ENCODE results near the gene TRABD2B. TPM values are rescaled to one million over a fixed set of nuclear protein-coding genes. Genes with fewer than 3 reads are reported as not detected.

TRABD2B gene
- total RNA-seq, 1 experiment from 2014 or later, result not detected

- CTCF ChIA-PET, result no interaction called here
- no peak for DNase-seq (ENCODE audit: low spot score)
Observed at GRCh38 chr1:47751996-47752451, 245.2 kb downstream of the TRABD2B start.

GRCh38 chr1:47751193-47751592, 246.0 kb downstream of the TRABD2B start:
- intact Hi-C loops (cut with micrococcal nuclease; ENCODE audit: unreplicated experiment), result no loop called here
- Histone ChIP-seq H3K27me3 (replicated peaks; ENCODE audit: insufficient read depth, low read depth, low read length, poor library complexity) (no peaks in the 10 kb centered on the region), H3K9me3 (ENCODE audit: low read depth, low read length, poor library complexity, severe bottlenecking) (no peaks in the 10 kb centered on the region), H3K27ac (ENCODE audit: low read depth, low read length, poor library complexity, severe bottlenecking) (no peak overlapping the region), H3K4me3 (ENCODE audit: low read depth, low read length, poor library complexity, severe bottlenecking) (no peak overlapping the region), H3K36me3 (ENCODE audit: insufficient read depth, low read length, poor library complexity, severe bottlenecking) (no peaks in the 10 kb centered on the region), H3K4me1 (ENCODE audit: insufficient read depth, low read length, poor library complexity, severe bottlenecking) (no peaks in the 10 kb centered on the region)
- peak; percentile 49 for DNase-seq (ENCODE audit: low spot score)
- BruUV-seq (replicated peaks), result no TSS peak
- CTCF ChIA-PET, result no interaction called here
- TF ChIP-seq EZH2 (IDR thresholded peaks at IDR 0.05; ENCODE audit: borderline replicate concordance, low read depth, low read length, poor library complexity, severe bottlenecking) (no peak), CTCF (conservative IDR thresholded peaks at IDR 0.05; ENCODE audit: low read depth, low read length) (no peak)
- POLR2A ChIA-PET (ENCODE audit: low non-redundant PET), result no interaction called here

More at GRCh38 chr1:47751996-47752451, 245.2 kb downstream of the TRABD2B start:
- Histone ChIP-seq H3K9me3 (ENCODE audit: low read depth, low read length, poor library complexity, severe bottlenecking) (no peaks in the 10 kb centered on the region), H3K36me3 (ENCODE audit: insufficient read depth, low read length, poor library complexity, severe bottlenecking) (no peaks in the 10 kb centered on the region), H3K27ac (ENCODE audit: low read depth, low read length, poor library complexity, severe bottlenecking) (no peak overlapping the region), H3K27me3 (replicated peaks; ENCODE audit: insufficient read depth, low read depth, low read length, poor library complexity) (no peaks in the 10 kb centered on the region), H3K4me1 (ENCODE audit: insufficient read depth, low read length, poor library complexity, severe bottlenecking) (no peaks in the 10 kb centered on the region), H3K4me3 (ENCODE audit: low read depth, low read length, poor library complexity, severe bottlenecking) (no peak overlapping the region)
- intact Hi-C loops (cut with micrococcal nuclease; ENCODE audit: unreplicated experiment), result no loop called here
- TF ChIP-seq CTCF (conservative IDR thresholded peaks at IDR 0.05; ENCODE audit: low read depth, low read length) (no peak), EZH2 (IDR thresholded peaks at IDR 0.05; ENCODE audit: borderline replicate concordance, low read depth, low read length, poor library complexity, severe bottlenecking) (no peak)
- BruUV-seq (replicated peaks), result no TSS peak
- POLR2A ChIA-PET (ENCODE audit: low non-redundant PET), result no interaction called here

- H3K9me3 ChIP-seq (ENCODE audit: low read depth, low read length, poor library complexity, severe bottlenecking), result no peaks in the 10 kb centered on the region
- H3K27ac ChIP-seq (ENCODE audit: low read depth, low read length, poor library complexity, severe bottlenecking), result no peak overlapping the region
- no peaks in the 10 kb centered on the region for H3K36me3 ChIP-seq (ENCODE audit: insufficient read depth, low read length, poor library complexity, severe bottlenecking)
- no peaks in the 10 kb centered on the region for H3K4me1 ChIP-seq (ENCODE audit: insufficient read depth, low read length, poor library complexity, severe bottlenecking)
- CTCF ChIA-PET, result no interaction called here
- TF ChIP-seq EZH2 (IDR thresholded peaks at IDR 0.05; ENCODE audit: borderline replicate concordance, low read depth, low read length, poor library complexity, severe bottlenecking) (no peak), CTCF (conservative IDR thresholded peaks at IDR 0.05; ENCODE audit: low read depth, low read length) (no peak)
- no TSS peak for BruUV-seq (replicated peaks)
- no peak for DNase-seq (ENCODE audit: low spot score)
- H3K4me3 ChIP-seq (ENCODE audit: low read depth, low read length, poor library complexity, severe bottlenecking), result no peak overlapping the region
- POLR2A ChIA-PET (ENCODE audit: low non-redundant PET), result no interaction called here
- peaks cover 5% of the 10 kb centered on the region for H3K27me3 ChIP-seq (replicated peaks; ENCODE audit: insufficient read depth, low read depth, low read length, poor library complexity)
- intact Hi-C loops (cut with micrococcal nuclease; ENCODE audit: unreplicated experiment), result no loop called here
Observed at GRCh38 chr1:47745715-47746609, 251.2 kb downstream of the TRABD2B start.

Measured in A673 (cell line).